Measurements from ENCODE around the gene OTOG.

The OTOG gene, protein sequence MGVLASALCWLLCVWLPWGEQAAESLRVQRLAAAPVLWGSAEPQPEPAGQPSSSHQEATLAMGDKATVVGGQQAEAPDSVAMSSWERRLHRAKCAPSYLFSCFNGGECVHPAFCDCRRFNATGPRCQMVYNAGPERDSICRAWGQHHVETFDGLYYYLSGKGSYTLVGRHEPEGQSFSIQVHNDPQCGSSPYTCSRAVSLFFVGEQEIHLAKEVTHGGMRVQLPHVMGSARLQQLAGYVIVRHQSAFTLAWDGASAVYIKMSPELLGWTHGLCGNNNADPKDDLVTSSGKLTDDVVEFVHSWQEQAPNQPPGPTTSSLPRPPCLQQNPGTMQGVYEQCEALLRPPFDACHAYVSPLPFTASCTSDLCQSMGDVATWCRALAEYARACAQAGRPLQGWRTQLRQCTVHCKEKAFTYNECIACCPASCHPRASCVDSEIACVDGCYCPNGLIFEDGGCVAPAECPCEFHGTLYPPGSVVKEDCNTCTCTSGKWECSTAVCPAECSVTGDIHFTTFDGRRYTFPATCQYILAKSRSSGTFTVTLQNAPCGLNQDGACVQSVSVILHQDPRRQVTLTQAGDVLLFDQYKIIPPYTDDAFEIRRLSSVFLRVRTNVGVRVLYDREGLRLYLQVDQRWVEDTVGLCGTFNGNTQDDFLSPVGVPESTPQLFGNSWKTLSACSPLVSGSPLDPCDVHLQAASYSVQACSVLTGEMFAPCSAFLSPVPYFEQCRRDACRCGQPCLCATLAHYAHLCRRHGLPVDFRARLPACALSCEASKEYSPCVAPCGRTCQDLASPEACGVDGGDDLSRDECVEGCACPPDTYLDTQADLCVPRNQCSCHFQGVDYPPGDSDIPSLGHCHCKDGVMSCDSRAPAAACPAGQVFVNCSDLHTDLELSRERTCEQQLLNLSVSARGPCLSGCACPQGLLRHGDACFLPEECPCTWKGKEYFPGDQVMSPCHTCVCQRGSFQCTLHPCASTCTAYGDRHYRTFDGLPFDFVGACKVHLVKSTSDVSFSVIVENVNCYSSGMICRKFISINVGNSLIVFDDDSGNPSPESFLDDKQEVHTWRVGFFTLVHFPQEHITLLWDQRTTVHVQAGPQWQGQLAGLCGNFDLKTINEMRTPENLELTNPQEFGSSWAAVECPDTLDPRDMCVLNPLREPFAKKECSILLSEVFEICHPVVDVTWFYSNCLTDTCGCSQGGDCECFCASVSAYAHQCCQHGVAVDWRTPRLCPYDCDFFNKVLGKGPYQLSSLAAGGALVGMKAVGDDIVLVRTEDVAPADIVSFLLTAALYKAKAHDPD (N-terminal part only)

GRCh38 chr11:17547051-17547577, at the start of gene OTOG:
Gene OTOG, plus strand, starts transcription at chr11:17547259. Its CDS starts 114 bp downstream, at chr11:17547373.
- DNase-seq, result peak; percentile 47

GRCh38 chr11:17498058-17498457, 49.0 kb upstream of the OTOG start:
- DNase-seq, result peak; percentile 84

DNA sequence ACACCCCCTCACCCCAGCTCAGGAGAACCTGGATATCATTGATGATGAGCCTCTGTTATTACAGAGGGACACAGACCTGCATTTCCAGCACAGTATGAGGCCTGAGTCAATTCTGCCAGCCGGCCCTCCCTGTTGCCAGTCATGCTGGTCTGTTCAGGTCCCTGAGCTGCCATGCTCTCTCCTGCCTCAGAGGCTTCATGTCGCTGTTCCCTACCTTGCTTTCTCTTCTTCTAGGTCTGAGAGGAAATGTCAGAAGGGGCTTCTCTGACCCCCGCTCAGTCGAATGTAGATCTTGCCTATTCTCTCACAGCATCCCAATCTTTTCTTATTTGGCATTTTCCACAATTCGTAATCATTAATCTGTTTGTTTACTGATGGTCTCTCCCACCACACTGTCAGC, 48.6 kb upstream of the OTOG start:
- DNase-seq, result no peak

- DNase-seq, result no peak
These were observed 46.4 kb upstream of the OTOG start for GRCh38 chr11:17500673-17501072.

DNA sequence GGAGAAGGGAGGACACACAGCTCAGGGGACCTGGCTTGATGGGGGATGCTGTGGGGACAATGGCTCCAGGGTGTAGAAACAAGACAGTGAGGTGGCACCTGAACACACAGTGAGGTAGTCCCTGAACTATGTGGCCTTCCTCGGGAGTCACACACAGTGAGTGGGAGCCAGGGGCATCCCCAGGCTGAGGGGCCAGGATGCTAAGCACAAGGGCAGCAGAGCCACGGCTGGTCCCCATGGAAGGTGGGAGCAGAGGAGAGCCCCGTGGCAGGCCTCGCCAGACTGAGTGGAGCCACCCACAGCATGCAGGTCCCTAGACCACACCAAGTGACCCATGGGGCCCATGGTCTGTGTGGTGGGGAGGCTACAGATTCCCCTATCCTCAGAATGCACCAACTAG, 44.4 kb upstream of the OTOG start:
- DNase-seq, result no peak

- DNase-seq, result peak; percentile 76
These were observed 42.5 kb upstream of the OTOG start for GRCh38 chr11:17504330-17505107.

- DNase-seq, result no peak
These were observed 41.9 kb upstream of the OTOG start for GRCh38 chr11:17505146-17505545.

GRCh38 chr11:17506314-17506713, 40.7 kb upstream of the OTOG start:
- no peak for DNase-seq

GRCh38 chr11:17506942-17507341, 40.1 kb upstream of the OTOG start:
- no peak for DNase-seq

DNA sequence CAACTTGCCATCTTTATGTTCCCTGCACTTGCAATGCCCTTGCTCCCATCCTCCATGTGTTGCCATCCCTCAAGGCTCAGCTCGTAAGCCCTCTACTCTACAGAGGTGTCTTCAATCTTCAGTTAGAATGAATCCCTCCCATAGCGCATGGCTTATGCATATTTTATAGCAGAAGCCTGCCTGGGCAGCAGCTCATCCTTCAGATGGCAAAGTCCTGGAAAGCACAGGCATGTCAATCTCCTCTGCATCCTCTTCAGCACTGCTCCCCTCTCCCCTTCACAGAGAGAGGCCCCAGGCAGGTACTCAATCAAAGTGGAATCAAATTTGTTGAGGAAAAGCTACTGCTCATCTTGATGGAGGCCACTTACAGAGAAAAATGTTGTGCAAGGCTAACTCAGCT, 39.3 kb upstream of the OTOG start:
- DNase-seq, result no peak

DNA sequence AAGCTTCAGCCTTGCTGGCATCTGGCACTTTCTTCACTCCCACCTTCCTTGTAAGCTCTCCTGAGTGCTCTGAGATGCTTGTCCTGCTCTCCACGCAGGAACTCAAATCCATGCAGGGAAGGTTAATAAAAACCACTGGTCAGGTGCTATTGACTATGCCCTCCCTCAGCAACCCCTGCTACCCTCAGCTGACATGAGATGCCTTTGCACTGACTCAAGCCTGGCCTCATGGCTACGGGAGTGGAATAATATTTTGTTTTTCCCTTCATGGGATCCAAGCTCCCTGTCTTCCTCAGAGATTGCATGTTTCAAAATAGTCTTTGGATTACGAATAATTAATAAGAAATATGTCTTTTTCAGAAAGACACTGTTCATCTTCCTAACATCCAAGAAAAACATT, 38.8 kb upstream of the OTOG start:
- no peak for DNase-seq

- DNase-seq, result no peak
These were observed 38.3 kb upstream of the OTOG start for GRCh38 chr11:17508791-17509190.

- DNase-seq, result no peak
These were observed 36.4 kb upstream of the OTOG start for GRCh38 chr11:17510507-17511206.

DNA sequence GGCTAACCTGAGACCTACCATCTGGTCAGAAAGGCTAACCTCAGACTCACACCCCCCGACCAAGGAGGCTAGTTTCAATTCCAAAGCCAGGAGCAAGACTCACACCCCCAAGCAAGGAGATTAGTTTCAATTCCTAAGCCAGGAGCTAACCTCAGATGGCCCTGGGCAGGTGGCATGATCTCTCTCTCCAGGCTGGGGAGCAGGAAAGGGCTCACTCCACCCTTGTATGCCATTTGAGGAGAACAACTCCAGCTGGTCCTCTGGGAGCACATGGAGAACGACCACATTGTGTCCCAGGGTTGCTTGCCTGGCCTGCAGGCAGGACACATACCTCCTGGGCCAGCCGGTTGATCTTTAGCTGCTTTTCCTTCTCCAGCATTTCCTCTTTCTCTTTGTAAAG, 35.5 kb upstream of the OTOG start:
- no peak for DNase-seq

DNA sequence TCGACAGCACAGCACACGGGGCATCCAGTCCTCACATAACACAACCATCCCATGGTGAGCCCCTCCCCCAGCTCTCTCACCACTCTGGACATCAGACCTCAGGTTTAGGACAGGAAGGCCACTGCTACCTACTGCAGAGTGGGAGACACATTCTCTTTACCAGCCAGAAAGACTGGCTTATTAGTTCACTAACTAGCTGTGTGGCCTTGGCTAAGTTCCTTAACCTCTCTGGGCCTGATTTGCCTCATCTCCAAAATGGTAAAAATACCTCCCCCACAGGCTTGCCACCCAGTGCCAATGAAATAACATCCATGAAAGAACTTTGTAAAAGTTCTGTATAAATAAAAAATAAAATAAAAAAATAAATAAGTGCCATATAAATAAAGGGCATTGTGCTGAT, 35.0 kb upstream of the OTOG start:
- no peak for DNase-seq

DNA sequence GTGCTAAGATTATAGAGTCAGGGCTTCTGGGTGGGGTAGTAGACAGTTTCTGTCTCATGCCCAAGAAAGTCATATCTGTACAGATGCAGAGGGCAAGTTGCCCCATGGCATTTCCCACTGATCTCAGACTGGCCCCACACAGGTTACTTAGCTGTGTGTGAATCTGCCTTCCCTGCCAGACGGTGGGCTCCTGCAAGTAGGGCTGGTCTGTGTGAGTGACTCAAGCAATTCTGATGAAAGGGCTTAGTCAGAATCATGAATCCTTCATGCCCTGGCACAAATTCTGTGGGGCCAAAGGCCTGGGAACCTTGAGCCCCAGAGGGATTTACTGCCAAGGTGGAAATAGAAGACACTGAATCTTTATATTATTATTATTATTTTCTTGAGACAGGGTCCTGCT, 33.2 kb upstream of the OTOG start:
- DNase-seq, result no peak

- no peak for DNase-seq
These were observed 32.6 kb upstream of the OTOG start for GRCh38 chr11:17514476-17514875.

DNA sequence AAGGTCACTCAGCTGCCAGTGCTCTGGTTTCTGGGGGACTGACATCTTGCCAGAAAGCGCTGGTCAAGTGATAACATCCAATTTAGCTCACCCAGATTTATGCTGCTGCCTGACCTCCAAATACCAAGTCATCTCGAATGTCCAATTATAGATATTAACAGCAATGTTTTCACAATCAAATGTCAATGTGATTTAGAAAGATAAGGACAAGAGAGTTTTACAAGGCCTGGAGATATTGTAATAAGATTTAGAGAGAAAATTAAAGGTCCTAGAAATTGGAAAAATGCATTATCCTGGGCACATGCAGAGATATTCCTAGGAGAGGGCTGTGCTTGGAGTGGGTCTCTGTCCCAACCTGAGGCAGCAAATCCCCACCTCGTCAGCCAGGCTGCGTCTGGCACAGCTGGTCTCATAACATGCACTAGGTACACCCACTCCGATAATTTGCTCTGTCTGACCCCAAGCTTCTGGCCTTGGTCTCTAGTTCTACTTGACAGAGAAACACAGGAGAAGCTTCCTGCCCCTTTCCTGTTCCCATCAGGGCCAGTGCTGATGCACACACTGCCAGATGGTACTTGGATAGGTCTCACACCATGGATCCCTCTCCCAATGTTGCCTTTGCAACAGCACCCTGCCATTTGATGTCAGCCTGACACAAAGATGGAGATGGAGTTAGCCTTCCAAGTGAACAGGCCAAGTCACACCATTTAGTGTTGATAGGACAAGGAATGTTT, 31.4 kb upstream of the OTOG start:
- DNase-seq, result no peak

DNA sequence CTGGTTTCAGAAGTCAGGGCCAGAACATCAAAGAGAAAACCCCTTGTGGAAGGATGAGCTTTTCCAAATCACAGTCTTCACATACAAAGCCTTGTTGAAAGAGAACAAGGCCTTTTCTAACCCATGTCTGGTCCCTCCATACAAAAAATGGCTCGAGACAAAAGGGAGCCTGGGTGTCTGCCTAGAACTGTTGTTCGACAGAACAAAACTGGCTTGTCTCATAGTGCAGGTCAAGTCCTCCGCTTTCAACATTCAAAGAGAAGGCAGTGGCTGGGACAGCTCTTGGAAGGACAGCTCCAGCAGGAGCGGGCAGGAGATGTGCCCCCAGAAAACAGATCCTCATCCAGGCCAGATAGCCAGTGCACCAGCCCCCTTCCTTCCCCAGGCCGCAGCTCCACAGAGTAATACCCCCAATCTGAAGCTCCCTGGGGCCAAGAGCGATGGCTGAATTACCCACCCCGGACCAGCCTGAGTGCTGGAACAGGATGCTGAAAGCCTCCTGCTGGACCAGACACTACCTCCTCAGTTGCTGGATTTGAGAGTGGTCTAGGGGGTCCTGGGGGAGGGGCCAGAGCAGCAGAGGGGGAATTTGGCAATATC, 30.4 kb upstream of the OTOG start:
- DNase-seq, result no peak

DNA sequence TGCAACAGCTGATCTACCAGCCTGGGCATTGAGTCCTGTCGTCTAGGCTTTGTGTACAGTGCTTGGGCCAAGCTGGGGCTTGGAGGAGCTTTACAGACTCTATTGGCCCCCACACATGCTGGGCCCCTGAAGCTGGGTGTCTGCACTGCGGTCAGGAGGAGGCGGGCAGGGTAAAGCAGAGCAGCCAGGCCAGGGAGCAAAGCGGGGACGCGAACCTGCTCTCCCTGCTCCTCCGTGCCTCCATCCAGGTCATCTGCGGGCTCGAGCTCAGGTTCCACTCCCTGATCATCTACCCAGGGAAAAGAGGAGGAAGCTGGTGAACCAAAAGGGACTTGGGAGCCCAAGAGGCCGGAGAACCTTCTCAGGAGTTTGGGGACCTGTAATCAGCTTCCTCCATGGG, 29.9 kb upstream of the OTOG start:
- DNase-seq, result no peak

All from NCI-H2029 (cell line).